GM23248 (cell line): ENCODE data around the gene RASSF8. TPM values are rescaled to one million over a fixed set of nuclear protein-coding genes. Genes with fewer than 3 reads are reported as not detected.

Experiments used
- DNase-seq: peaks from one replicate; pipeline ENCODE4 v3.0.0-alpha.2; 2015
- H2AFZ ChIP-seq: fragments of 200-600 bp; sonication (generic); 2 replicates; pipeline ENCODE4 v1.6.1; 2016; ENCODE audit warnings: antibody characterized with exemption
- H3F3A ChIP-seq: fragments of 200-600 bp; sonication (generic); 2 replicates; pipeline ENCODE4 v1.6.1; 2016; ENCODE audit warnings: mild to moderate bottlenecking, antibody characterized with exemption, mixed run types; ENCODE audit not compliant: insufficient read depth
- H3K27ac ChIP-seq: fragments of 200-600 bp; sonication (generic); 2 replicates; pipeline ENCODE4 v1.5.1; 2016; ENCODE audit warnings: mild to moderate bottlenecking
- H3K27me3 ChIP-seq: fragments of 200-600 bp; sonication (generic); replicated peaks from 2 replicates; pipeline ENCODE4 v1.6.1; 2016; ENCODE audit warnings: mild to moderate bottlenecking; ENCODE audit not compliant: insufficient read depth
- H3K36me3 ChIP-seq: fragments of 200-600 bp; sonication (generic); 2 replicates; pipeline ENCODE4 v1.6.1; 2016; ENCODE audit warnings: low read depth, mild to moderate bottlenecking
- H3K4me1 ChIP-seq: fragments of 200-600 bp; sonication (generic); 2 replicates; pipeline ENCODE4 v1.6.1; 2016; ENCODE audit warnings: mild to moderate bottlenecking; ENCODE audit not compliant: insufficient read depth
- H3K4me2 ChIP-seq: fragments of 200-600 bp; sonication (generic); one replicate; pipeline ENCODE4 v1.6.1; 2016; ENCODE audit warnings: mild to moderate bottlenecking; ENCODE audit not compliant: unreplicated experiment
- H3K4me3 ChIP-seq: fragments of 200-600 bp; sonication (generic); 2 replicates; pipeline ENCODE4 v1.5.1; 2016; ENCODE audit warnings: mild to moderate bottlenecking
- H3K79me2 ChIP-seq: fragments of 200-600 bp; sonication (generic); 2 replicates; pipeline ENCODE4 v1.6.1; 2016; ENCODE audit warnings: mild to moderate bottlenecking; ENCODE audit not compliant: insufficient read depth
- H3K9ac ChIP-seq: fragments of 200-600 bp; sonication (generic); 2 replicates; pipeline ENCODE4 v1.6.1; 2016; ENCODE audit warnings: mild to moderate bottlenecking
- H3K9me2 ChIP-seq: fragments of 200-600 bp; sonication (generic); 2 replicates; pipeline ENCODE4 v1.6.1; 2016; ENCODE audit warnings: mixed run types, mild to moderate bottlenecking, moderate library complexity; ENCODE audit not compliant: insufficient read depth
- H3K9me3 ChIP-seq: fragments of 200-600 bp; sonication (generic); one replicate; pipeline ENCODE4 v1.6.1; 2017; ENCODE audit warnings: low read depth
- H4K20me1 ChIP-seq: fragments of 200-600 bp; sonication (generic); 2 replicates; pipeline ENCODE4 v1.6.0; 2016; ENCODE audit not compliant: insufficient read depth
- EZH2 ChIP-seq: fragments of 200-600 bp; sonication (generic); IDR thresholded peaks from 2 replicates; pipeline ENCODE4 v1.6.1; 2018; ENCODE audit warnings: antibody characterized with exemption, mild to moderate bottlenecking; ENCODE audit not compliant: insufficient read depth, poor library complexity, severe bottlenecking
- EZH2phosphoT487 ChIP-seq: fragments of 200-600 bp; sonication (generic); IDR thresholded peaks from 2 replicates; pipeline ENCODE4 v1.6.1; 2018; ENCODE audit warnings: antibody characterized with exemption, moderate library complexity, mild to moderate bottlenecking, low read depth; ENCODE audit not compliant: insufficient read depth
- WGBS, 2 experiments: methylation state at CpG; one replicate each; pipeline ENCODE4 v1.1.6; 2015 to 2017; ENCODE audit warnings: low lambda C conversion rate in 2 of 2, low coverage in 1 of 2; ENCODE audit errors: missing lambda C conversion rate in 2 of 2; 5-methylcytosine and 5-hydroxymethylcytosine counted together
- in situ Hi-C: fragments of 300-500 bp; cut with MboI; formaldehyde crosslinking; loops from 2 replicates; pipeline ENCODE4 v1.15.0; 2020
- polyA plus RNA-seq: library from polyadenylated mRNA; unstranded; fragments of >200 nt; fragmentation: Nextera tagmentation; extraction: Ambion mirVana; gene quantifications from 2 replicates; pipeline ENCODE4 v1.2.1, GENCODE V29; 2016
- total RNA-seq: library from RNA; depleted of rRNA; stranded (reverse); fragments of >200 nt; shearing (Covaris generic); gene quantifications from 2 replicates; pipeline ENCODE4 v1.2.3, GENCODE V29; 2014

The RASSF8 gene
- total and polyA plus RNA-seq, 2 experiments from 2014 or later = 11.2 to 80.1 TPM

DNA sequence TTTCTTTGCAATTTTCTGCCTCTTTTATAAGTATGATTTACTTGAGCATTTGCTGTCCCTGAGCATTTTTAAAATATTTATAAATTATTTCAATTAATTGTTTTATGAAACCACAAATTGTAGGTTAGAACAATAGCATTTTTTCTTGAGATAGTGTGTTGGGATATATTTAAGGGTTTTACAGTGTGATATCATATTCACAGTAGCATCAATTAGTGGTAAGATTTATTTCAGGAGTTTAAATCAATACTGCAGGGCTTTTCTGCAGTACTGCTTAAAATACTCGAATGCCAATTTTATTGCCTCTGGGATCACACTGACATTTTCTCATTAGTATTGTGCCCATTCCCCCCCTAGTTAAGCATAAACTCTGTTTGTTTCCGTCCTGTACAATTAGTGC is 84.2 kb downstream of the RASSF8 start:
- peaks cover 49% of the 10 kb centered on the region for H3K4me1 ChIP-seq
- H3K27ac ChIP-seq = no peak overlapping the region
- no peak for TF ChIP-seq EZH2phosphoT487
- TF ChIP-seq EZH2 = no peak
- H3K4me3 ChIP-seq = no peak overlapping the region
- H3K4me2 ChIP-seq = peak overlapping the region; percentile 49
- H3K9ac ChIP-seq = no peak overlapping the region
- H3K36me3 ChIP-seq = no peaks in the 10 kb centered on the region
- H4K20me1 ChIP-seq = peaks cover 17% of the 10 kb centered on the region
- WGBS, 2 experiments = 43 to 44% methylated on average over 2 of the region's 2 CpGs
- H3K27me3 ChIP-seq = no peaks in the 10 kb centered on the region
- no peaks in the 10 kb centered on the region for H3K9me2 ChIP-seq
- peaks cover 12% of the 10 kb centered on the region; the same call in 1 of the 2 replicates for H3F3A ChIP-seq
- in situ Hi-C loops = no loop called here
- no peak for DNase-seq
- no peaks in the 10 kb centered on the region for H3K9me3 ChIP-seq
- H3K79me2 ChIP-seq = peaks cover 100% of the 10 kb centered on the region
- no peak overlapping the region for H2AFZ ChIP-seq

DNA sequence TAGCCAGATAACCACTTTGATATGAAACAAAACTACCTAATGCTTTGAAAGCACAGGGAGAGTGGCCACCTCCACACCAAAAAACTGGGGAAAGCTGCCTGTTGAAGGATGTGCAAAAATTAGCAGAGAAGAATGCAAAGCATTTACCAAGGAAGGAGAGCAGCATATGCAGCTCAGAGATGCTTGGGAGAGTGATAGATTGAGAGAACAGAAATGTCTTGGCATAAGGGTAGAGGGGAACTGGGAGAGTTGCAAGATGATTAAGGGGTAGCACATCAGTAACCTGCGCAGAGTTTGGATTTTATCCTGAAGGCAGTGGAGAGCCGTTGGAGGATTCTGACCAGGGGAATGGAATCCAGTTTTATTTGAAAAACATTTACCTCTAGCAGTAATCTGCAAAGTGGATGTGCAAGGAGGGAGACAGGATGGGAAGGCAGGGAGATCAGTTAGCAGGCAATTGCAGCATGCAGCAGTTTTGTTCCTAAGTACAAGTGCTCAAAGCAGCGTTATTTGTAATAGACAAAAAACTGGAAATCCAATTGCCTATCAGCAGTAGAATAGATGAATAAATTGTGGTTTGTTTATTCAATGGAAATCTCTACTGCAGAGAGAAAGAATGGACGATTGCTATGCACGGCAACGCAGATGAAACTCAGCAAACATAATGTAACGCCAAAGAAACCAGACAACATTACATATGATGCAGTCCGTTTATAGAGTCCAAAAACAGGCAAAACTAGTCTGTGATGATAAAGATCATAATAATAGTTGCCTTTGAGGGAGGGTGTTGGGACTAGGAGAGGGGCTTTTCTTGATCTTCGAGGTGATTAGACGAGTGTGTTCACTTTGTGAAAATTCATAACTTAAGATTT is 84.9 kb downstream of the RASSF8 start:
- Histone ChIP-seq H3K9ac (0 out of 2 replicates have a peak overlapping the region, but pooled peaks have one; percentile 9), H3K4me2 (peak overlapping the region; percentile 49), H3K9me3 (no peaks in the 10 kb centered on the region), H3K27ac (peak overlapping the region; percentile 2; the same call in 1 of the 2 replicates), H4K20me1 (peaks cover 17% of the 10 kb centered on the region; the same call in 1 of the 2 replicates), H3K36me3 (no peaks in the 10 kb centered on the region), H2AFZ (no peak overlapping the region), H3K4me1 (peaks cover 49% of the 10 kb centered on the region), H3K27me3 (no peaks in the 10 kb centered on the region), H3K79me2 (peaks cover 100% of the 10 kb centered on the region), H3K9me2 (no peaks in the 10 kb centered on the region), H3F3A (peaks cover 12% of the 10 kb centered on the region; the same call in 1 of the 2 replicates), H3K4me3 (no peak overlapping the region)
- TF ChIP-seq EZH2 (no peak), EZH2phosphoT487 (no peak)
- in situ Hi-C loops = no loop called here
- WGBS, 2 experiments = 85 to 91% methylated on average over 10 of the region's 10 CpGs
- DNase-seq = no peak

DNA sequence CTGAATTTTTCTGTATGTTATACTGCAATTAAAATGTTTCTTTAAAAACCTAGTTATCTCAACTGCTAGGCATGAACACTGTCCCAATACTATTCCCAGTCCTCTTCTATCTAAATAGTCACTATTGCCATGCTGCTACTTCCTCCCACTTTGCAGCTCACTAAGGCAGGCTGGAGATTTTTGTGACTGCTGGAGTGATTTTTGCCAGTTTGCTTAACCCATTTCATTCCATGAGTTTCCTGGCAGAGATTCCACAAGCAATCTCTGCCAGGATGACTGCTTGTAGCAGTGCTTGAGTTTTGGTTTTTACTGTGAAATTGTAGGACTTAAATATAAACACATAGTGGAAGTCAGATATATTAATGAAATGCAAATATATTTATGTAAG is 85.5 kb downstream of the RASSF8 start:
- peaks cover 12% of the 10 kb centered on the region; the same call in 1 of the 2 replicates for H3F3A ChIP-seq
- peak overlapping the region; percentile 49 for H3K4me2 ChIP-seq
- peaks cover 100% of the 10 kb centered on the region for H3K79me2 ChIP-seq
- H3K9me3 ChIP-seq = no peaks in the 10 kb centered on the region
- TF ChIP-seq EZH2phosphoT487 (no peak), EZH2 (no peak)
- no peaks in the 10 kb centered on the region for H3K9me2 ChIP-seq
- H3K27ac ChIP-seq = peak overlapping the region; percentile 2; the same call in 1 of the 2 replicates
- in situ Hi-C loops = no loop called here
- H3K4me1 ChIP-seq = peaks cover 49% of the 10 kb centered on the region
- H4K20me1 ChIP-seq = peaks cover 17% of the 10 kb centered on the region; the same call in 1 of the 2 replicates
- no peaks in the 10 kb centered on the region for H3K27me3 ChIP-seq
- no peaks in the 10 kb centered on the region for H3K36me3 ChIP-seq
- H3K4me3 ChIP-seq = no peak overlapping the region
- H2AFZ ChIP-seq = no peak overlapping the region
- 0 out of 2 replicates have a peak overlapping the region, but pooled peaks have one; percentile 9 for H3K9ac ChIP-seq
- DNase-seq = peak; percentile 61

DNA sequence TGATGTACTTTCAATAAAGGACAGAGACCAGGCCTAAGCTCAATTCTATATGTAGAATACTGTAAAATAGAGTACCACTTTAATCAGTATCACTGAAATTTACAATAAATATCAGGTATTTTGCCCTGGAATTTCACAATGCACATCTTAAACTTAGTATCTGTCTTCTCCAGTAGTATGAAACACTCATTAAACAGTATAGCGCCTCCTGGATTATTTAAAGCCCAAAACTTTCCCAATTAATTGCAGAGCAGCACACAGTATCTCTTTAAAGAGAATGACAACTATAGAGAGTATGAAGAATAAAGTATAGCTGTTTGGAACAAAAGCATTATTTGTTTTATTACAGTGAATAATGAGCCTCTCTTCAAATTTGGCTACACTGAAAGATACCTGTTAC is 86.1 kb downstream of the RASSF8 start:
- Histone ChIP-seq H3K9me2 (no peaks in the 10 kb centered on the region), H3K27me3 (no peaks in the 10 kb centered on the region), H3F3A (peaks cover 12% of the 10 kb centered on the region; the same call in 1 of the 2 replicates), H2AFZ (no peak overlapping the region), H3K4me3 (no peak overlapping the region), H3K79me2 (peaks cover 100% of the 10 kb centered on the region), H3K9me3 (no peaks in the 10 kb centered on the region), H3K4me2 (peak overlapping the region; percentile 13), H3K27ac (peak overlapping the region; percentile 2; the same call in 1 of the 2 replicates), H4K20me1 (peaks cover 17% of the 10 kb centered on the region; the same call in 1 of the 2 replicates), H3K4me1 (peaks cover 49% of the 10 kb centered on the region), H3K36me3 (no peaks in the 10 kb centered on the region), H3K9ac (0 out of 2 replicates have a peak overlapping the region, but pooled peaks have one; percentile 9)
- in situ Hi-C loops = no loop called here
- WGBS, 2 experiments = 97 to 100% methylated on average over 1 of the region's 1 CpG
- no peak for TF ChIP-seq EZH2
- no peak for TF ChIP-seq EZH2phosphoT487
- DNase-seq = no peak
